Measurements from ENCODE around the gene DR1.

DNA sequence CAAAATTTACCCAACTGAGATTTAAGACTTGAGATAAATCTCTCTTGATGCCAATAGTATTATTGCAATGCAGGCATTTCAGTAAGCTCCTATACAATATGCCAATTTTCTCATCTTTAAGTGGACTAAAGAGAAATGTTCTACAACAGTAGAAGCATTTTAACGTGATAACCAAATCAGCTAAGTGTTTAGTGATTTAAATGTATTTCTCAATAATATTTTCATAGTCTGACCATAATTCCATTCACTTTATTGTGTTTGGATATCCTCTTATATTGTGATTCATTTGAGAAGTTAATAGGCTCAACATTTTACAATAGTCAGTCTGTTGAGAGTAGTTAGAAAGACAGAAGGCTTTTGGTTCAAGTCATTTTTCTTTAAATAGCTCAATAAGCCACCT is 44.6 kb upstream of the DR1 start:
- TF ChIP-seq, protein P1, sequence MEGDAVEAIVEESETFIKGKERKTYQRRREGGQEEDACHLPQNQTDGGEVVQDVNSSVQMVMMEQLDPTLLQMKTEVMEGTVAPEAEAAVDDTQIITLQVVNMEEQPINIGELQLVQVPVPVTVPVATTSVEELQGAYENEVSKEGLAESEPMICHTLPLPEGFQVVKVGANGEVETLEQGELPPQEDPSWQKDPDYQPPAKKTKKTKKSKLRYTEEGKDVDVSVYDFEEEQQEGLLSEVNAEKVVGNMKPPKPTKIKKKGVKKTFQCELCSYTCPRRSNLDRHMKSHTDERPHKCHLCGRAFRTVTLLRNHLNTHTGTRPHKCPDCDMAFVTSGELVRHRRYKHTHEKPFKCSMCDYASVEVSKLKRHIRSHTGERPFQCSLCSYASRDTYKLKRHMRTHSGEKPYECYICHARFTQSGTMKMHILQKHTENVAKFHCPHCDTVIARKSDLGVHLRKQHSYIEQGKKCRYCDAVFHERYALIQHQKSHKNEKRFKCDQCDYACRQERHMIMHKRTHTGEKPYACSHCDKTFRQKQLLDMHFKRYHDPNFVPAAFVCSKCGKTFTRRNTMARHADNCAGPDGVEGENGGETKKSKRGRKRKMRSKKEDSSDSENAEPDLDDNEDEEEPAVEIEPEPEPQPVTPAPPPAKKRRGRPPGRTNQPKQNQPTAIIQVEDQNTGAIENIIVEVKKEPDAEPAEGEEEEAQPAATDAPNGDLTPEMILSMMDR (IDR thresholded peaks at IDR 0.05) = no peak
- TF ChIP-seq POLR2A (IDR thresholded peaks at IDR 0.05) = no peak

Measured in esophagus squamous epithelium (tissue), 4 donors.